K562 (cell line): ENCODE results near the gene TTC23L.

Experiments used
- EP300 ChIP-seq: IDR thresholded peaks from 2 replicates; pipeline ENCODE4 v1.6.1; 2012; ENCODE audit warnings: low read length, improper control_type of control experiment
- JUND ChIP-seq, 2 experiments: IDR thresholded peaks; 2 replicates in 1 of 2; 3 replicates in 1 of 2; pipeline ENCODE4 v1.6.1; 2011; ENCODE audit warnings: borderline replicate concordance in 2 of 2, low read depth in 2 of 2, low read length in 2 of 2, improper control_type of control experiment in 1 of 2, missing biosample characterization in 1 of 2, missing genetic modification characterization in 1 of 2, missing genetic modification reagents in 1 of 2
- POLR2A ChIP-seq: fragments of 450-650 bp; conservative IDR thresholded peaks from 2 replicates; pipeline ENCODE4 v1.6.1; 2016
- ZNF282 ChIP-seq: sonication (generic); formaldehyde crosslinking; IDR thresholded peaks from 2 replicates; pipeline ENCODE4 v1.8.1; 2023; ENCODE audit warnings: missing genetic modification reagents
- TF ChIP-seq, protein P1 (sequence below), 3 experiments: IDR thresholded peaks in 2 of 3; conservative IDR thresholded peaks in 1 of 3; 2 replicates each; pipeline ENCODE4 v1.5.1; 2011 to 2012; ENCODE audit warnings: low read length in 3 of 3, mild to moderate bottlenecking in 3 of 3, control low read depth in 2 of 3, improper control_type of control experiment in 1 of 3, inconsistent platforms in 1 of 3, low read depth in 1 of 3, mixed read lengths in 1 of 3, moderate library complexity in 1 of 3; ENCODE audit not compliant: insufficient read depth in 2 of 3

DNA sequence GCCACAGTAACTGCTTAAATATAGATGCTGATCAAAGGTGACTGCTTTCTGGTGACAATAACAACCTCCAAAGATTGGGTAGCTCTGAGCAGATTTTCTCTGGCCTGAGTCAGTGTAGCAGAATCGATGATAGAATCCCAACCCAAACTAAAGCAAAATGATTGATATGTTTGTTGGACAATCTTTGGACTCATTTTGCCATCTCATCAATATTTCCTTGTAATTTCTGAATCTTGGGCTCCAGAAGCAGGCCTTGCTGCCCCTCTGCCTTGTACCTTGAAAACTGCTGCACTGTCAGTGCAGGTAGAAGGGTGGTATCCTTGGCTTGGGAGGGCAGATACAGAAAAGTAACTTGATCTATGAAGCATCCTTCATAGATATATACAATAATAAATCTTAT lies 18.9 kb downstream of the TTC23L start:
- TF ChIP-seq, protein P1, sequence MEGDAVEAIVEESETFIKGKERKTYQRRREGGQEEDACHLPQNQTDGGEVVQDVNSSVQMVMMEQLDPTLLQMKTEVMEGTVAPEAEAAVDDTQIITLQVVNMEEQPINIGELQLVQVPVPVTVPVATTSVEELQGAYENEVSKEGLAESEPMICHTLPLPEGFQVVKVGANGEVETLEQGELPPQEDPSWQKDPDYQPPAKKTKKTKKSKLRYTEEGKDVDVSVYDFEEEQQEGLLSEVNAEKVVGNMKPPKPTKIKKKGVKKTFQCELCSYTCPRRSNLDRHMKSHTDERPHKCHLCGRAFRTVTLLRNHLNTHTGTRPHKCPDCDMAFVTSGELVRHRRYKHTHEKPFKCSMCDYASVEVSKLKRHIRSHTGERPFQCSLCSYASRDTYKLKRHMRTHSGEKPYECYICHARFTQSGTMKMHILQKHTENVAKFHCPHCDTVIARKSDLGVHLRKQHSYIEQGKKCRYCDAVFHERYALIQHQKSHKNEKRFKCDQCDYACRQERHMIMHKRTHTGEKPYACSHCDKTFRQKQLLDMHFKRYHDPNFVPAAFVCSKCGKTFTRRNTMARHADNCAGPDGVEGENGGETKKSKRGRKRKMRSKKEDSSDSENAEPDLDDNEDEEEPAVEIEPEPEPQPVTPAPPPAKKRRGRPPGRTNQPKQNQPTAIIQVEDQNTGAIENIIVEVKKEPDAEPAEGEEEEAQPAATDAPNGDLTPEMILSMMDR (IDR thresholded peaks at IDR 0.05 in 2 of 3, conservative IDR thresholded peaks at IDR 0.05 in 1 of 3; ENCODE audit: insufficient read depth in 2 of 3, low read depth in 1 of 3, low read length in 3 of 3) = no peak
- TF ChIP-seq JUND (IDR thresholded peaks at IDR 0.05; ENCODE audit: borderline replicate concordance, low read depth, low read length) = no peak
- TF ChIP-seq JUND (tag; IDR thresholded peaks at IDR 0.05; ENCODE audit: borderline replicate concordance, low read depth, low read length) = no peak
- no peak for TF ChIP-seq EP300
- no peak for TF ChIP-seq POLR2A
- no peak for TF ChIP-seq ZNF282
